ENCODE results near the gene CDH5.

The CDH5 gene

GRCh38 chr16:66395806-66396555 lies 29.5 kb downstream of the CDH5 start:
- no peak for DNase-seq

DNA sequence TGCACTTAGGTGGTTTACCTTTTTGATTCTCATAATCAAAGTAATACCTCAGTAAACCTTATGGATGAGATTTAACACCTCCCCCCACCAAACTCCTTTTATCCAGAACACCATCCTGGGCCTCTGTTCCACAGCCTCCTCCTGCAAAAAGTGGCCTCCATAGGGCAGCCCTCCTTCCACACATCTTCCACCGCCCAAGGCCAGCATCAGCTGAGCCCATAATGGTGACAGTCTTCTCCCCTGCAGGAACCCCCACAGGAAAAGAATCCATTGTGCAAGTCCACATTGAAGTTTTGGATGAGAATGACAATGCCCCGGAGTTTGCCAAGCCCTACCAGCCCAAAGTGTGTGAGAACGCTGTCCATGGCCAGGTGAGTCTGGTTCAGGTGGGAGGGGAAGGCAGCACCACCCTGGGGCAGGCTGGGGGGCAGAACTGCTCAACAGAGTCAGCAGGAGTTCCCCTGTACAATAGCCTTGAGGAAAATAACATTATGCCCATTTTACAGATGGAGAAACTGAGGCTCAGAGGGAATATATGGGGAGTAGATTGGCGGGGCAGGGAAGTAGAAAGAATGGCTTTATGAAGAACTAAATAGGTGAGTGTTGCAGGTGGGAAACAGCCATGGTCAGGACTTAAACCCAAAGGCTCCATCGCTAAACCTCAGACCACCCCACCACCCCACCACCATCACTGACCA lies 31.4 kb downstream of the CDH5 start:
- DNase-seq, result no peak

GRCh38 chr16:66399031-66399430 lies 32.5 kb downstream of the CDH5 start:
- no peak for DNase-seq

DNA sequence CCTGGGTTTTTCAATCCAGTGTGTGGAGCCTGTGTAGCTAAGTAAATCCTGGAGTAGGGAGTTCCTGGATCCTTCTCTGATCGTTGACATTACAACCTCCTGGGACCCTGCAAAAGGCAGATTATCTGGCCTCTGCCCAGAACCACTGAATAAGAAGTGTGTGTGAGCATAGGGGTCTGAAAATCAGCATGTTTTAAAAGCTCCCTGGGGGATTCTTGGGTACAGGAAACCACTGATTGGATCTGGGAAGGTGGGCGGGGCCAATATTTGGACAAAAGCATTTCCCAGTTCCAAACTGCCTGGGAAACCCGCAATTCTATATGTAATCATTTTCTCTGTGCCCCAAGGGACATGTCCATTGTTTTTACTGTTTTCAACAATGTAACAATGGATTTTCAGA lies 33.4 kb downstream of the CDH5 start:
- DNase-seq, result no peak

GRCh38 chr16:66400503-66401380 lies 34.3 kb downstream of the CDH5 start:
- no peak for DNase-seq

- no peak for DNase-seq
These were observed 35.1 kb downstream of the CDH5 start for GRCh38 chr16:66401610-66402009.

DNA sequence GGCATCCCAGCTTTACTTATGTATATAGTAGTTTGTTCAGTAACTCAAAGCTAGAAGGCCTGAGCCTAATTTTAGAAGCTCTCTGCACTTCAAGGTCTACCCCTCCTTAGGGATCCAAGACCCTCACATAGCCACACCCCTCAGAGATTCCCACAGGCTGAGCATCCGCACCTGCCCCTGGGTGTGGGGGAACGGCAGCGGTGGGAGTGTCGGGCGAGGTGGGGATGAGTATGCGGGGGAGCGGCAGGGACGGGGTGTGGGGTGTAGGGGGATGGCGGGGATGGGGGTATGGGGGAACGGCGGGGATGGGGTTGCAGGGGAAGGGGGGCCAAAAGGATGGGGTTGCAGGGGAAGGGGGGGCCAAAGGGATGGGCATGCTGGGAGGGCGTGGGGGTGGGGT lies 35.7 kb downstream of the CDH5 start:
- DNase-seq, result no peak

DNA sequence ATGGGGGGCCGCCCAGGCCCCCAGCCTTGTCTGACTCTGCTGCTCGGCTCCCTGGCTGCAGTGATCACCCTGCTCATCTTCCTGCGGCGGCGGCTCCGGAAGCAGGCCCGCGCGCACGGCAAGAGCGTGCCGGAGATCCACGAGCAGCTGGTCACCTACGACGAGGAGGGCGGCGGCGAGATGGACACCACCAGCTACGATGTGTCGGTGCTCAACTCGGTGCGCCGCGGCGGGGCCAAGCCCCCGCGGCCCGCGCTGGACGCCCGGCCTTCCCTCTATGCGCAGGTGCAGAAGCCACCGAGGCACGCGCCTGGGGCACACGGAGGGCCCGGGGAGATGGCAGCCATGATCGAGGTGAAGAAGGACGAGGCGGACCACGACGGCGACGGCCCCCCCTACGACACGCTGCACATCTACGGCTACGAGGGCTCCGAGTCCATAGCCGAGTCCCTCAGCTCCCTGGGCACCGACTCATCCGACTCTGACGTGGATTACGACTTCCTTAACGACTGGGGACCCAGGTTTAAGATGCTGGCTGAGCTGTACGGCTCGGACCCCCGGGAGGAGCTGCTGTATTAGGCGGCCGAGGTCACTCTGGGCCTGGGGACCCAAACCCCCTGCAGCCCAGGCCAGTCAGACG lies 36.2 kb downstream of the CDH5 start:
- no peak for DNase-seq

GRCh38 chr16:66403531-66404145 lies 37.1 kb downstream of the CDH5 start:
- no peak for DNase-seq

DNA sequence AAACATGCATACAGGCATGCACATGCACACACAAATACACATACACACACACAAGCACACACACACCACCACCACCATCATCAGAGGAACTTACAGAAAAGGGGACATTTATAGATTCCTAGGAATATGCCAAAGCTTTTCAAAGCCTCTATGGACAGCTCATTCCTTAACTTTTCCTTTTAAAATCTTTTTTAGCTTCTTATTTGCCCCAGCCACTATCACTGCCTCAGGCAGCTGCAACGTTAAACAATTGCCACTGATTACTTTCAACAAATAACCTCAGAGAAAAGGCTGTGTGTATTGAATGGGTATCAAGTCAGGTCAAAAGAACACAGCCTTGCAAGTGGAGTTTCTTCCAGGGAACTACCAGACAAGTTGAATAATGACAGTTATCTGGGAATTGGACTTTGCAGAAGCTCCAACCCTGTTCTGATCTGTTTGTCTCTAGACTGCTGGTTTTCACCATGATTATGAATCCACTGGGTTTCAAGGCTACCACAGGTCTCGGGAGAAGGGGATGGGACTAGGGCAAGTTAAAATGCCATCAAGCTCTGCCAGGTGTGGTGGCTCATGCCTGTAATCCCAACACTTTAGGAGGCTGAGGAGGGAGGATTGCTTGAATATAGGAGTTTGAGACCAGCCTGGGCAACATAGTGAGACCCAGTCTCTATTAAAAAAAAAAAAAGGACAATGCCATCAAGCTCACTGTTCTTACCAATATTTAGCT lies 38.7 kb downstream of the CDH5 start:
- no peak for DNase-seq

GRCh38 chr16:66406534-66407221 lies 40.2 kb downstream of the CDH5 start:
- peak; percentile 58 to 59 for DNase-seq

GRCh38 chr16:66408163-66409048 lies 41.9 kb downstream of the CDH5 start:
- DNase-seq, result peak; percentile 71 to 76

DNA sequence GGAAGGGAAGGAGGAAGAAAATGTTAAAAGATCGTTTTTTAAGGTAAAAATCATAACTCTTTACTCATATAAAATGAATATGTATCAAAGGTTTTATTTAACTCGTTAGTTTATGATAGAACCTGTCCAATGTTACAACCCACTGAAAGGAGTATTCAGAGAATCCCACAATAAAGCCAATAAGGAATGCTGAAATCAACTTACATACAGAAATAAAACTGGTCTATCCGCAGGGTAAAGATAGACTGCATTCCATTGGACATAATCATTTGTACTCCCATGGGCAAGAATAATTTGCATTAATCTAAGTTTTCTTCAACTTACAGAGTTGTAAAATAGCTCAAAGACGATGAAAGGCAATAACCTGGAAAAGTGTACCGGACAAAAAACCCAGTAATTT lies 42.7 kb downstream of the CDH5 start:
- DNase-seq, result no peak

GRCh38 chr16:66412182-66412581 lies 45.7 kb downstream of the CDH5 start:
- DNase-seq, result no peak

- DNase-seq, result no peak
These were observed 48.4 kb downstream of the CDH5 start for GRCh38 chr16:66414891-66415290.

- DNase-seq, result no peak
These were observed 49.6 kb downstream of the CDH5 start for GRCh38 chr16:66416136-66416535.

DNA sequence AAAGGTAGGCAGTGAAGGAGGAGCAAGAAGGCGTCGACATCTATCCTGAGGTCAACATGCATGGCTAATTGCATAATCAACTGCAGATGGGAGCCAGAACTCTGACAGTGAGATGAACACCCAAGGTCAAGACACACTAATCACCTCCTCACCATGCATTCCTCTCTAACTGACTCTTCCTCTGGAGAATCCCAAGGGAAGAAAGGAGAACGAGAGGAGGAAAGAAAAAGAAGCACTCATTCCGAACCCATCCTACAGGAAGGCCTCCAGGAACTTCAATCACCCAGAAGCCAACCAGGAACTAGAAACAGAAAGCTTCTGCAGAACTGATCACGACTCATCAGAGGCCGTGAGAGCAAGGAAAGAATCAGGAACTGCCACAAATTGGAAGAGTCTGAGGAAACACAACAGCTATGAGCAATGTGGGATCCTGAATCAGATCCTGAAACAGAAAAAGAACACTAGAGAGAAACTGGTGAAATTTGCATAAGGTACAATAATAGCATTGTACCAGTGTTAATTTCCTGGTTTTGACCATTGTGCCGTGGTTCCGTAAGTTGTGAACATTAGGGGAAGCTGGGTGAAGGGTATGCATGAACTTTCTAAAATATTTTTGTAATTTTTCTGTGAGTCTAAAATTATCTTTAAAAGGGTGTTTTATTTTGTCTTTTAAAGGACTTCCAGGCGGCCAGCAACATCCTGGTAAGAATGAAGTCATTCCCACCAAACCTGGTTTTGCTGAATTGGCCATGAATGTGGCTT lies 50.6 kb downstream of the CDH5 start:
- no peak for DNase-seq

- no peak for DNase-seq
These were observed 51.9 kb downstream of the CDH5 start for GRCh38 chr16:66418165-66418962.

GRCh38 chr16:66419527-66419926 lies 53.0 kb downstream of the CDH5 start:
- no peak for DNase-seq
